OCI-LY7 (cell line): ENCODE data around the gene PKHD1. TPM values are rescaled to one million over a fixed set of nuclear protein-coding genes. Genes with fewer than 3 reads are reported as not detected.

Experiments
- BruUV-seq: library from RNA; stranded (reverse); fragments of 400-500 nt; replicated peaks from 2 replicates; lab custom pipeline; 2021; lab: Mats Ljungman, UMichigan
- CTCF ChIA-PET: fragments of 300-600 bp; sonication (Branson Sonifier 250); formaldehyde crosslinking; loops from one replicate; lab custom pipeline; 2022; ENCODE audit warnings: antibody characterized with exemption; ENCODE audit not compliant: unreplicated experiment; lab: Charles Lee
- POLR2A ChIA-PET: fragments of 300-600 bp; sonication (Branson Sonifier 250); formaldehyde crosslinking; loops from one replicate; lab custom pipeline; 2022; ENCODE audit warnings: antibody characterized with exemption; lab: Charles Lee
- DNase-seq: peaks from one replicate; pipeline ENCODE4 v3.0.0-alpha.2; 2015; ENCODE audit warnings: low spot score
- H2AFZ ChIP-seq: fragments of 200-600 bp; sonication (generic), shearing (Covaris generic); 2 replicates; pipeline ENCODE4 v1.6.1; 2014; ENCODE audit warnings: mild to moderate bottlenecking, antibody characterized with exemption, low read length, moderate library complexity
- H3K27ac ChIP-seq: fragments of 200-600 bp; sonication (generic); 2 replicates; pipeline ENCODE4 v1.5.1; 2014; ENCODE audit warnings: mixed run types, low read depth, mild to moderate bottlenecking, moderate library complexity, low read length, inconsistent platforms; ENCODE audit not compliant: poor library complexity, severe bottlenecking
- H3K36me3 ChIP-seq: fragments of 200-600 bp; sonication (generic); 2 replicates; pipeline ENCODE4 v1.6.1; 2014; ENCODE audit warnings: mild to moderate bottlenecking, antibody characterized with exemption, low read length, moderate library complexity, mixed read lengths; ENCODE audit not compliant: insufficient read depth
- H3K4me1 ChIP-seq: fragments of 200-600 bp; sonication (generic); 2 replicates; pipeline ENCODE4 v1.5.1; 2014; ENCODE audit warnings: mild to moderate bottlenecking, low read length; ENCODE audit not compliant: insufficient read depth, poor library complexity, severe bottlenecking
- H3K4me2 ChIP-seq: fragments of 200-600 bp; sonication (generic); 2 replicates; pipeline ENCODE4 v1.6.1; 2014; ENCODE audit warnings: mild to moderate bottlenecking, low read length
- H3K4me3 ChIP-seq: fragments of 200-600 bp; sonication (generic); 2 replicates; pipeline ENCODE4 v1.5.1; 2014; ENCODE audit warnings: mild to moderate bottlenecking, low read depth, low read length; ENCODE audit not compliant: poor library complexity, severe bottlenecking
- H3K79me2 ChIP-seq: fragments of 200-600 bp; sonication (generic); 2 replicates; pipeline ENCODE4 v1.6.1; 2016; ENCODE audit warnings: low read depth, mild to moderate bottlenecking, low read length, moderate library complexity, mixed read lengths; ENCODE audit not compliant: insufficient read depth
- H3K9me2 ChIP-seq: fragments of 200-600 bp; sonication (generic); 2 replicates; pipeline ENCODE4 v1.6.1; 2016; ENCODE audit warnings: mild to moderate bottlenecking, low read length, mixed read lengths; ENCODE audit not compliant: insufficient read depth
- H3K9me3 ChIP-seq: fragments of 200-600 bp; sonication (generic); 2 replicates; pipeline ENCODE4 v1.6.1; 2014; ENCODE audit warnings: mild to moderate bottlenecking, mixed run types, low read length, mixed read lengths
- H4K20me1 ChIP-seq: fragments of 200-600 bp; sonication (generic); 2 replicates; pipeline ENCODE4 v1.6.1; 2014; ENCODE audit warnings: mild to moderate bottlenecking, antibody characterized with exemption, low read length, moderate library complexity, mixed read lengths; ENCODE audit not compliant: insufficient read depth
- EZH2phosphoT487 ChIP-seq: fragments of 200-600 bp; sonication (generic); IDR thresholded peaks from 2 replicates; pipeline ENCODE4 v1.6.1; 2018; ENCODE audit warnings: low read depth, borderline replicate concordance, mild to moderate bottlenecking, mixed run types, antibody characterized with exemption, low read length, moderate library complexity, mixed read lengths
- intact Hi-C: fragments of 100-400 bp; cut with micrococcal nuclease; formaldehyde crosslinking; loops from one replicate; pipeline ENCODE4 v1.10.0; 2022; ENCODE audit not compliant: unreplicated experiment
- total RNA-seq, 2 experiments: library from RNA; depleted of rRNA in 1 of 2; stranded (reverse); fragments of >200 nt in 1 of 2; shearing (Covaris generic) in 1 of 2; gene quantifications; 2 replicates each; pipeline ENCODE4 v1.2.3, GENCODE V29; 2014 to 2022
- TF ChIP-seq, protein P1 (sequence below): fragments of 200-600 bp; sonication (generic); conservative IDR thresholded peaks from 2 replicates; pipeline ENCODE4 v1.5.1; 2014; ENCODE audit warnings: mild to moderate bottlenecking, antibody characterized with exemption, low read length, moderate library complexity, mixed read lengths

Gene PKHD1
- total RNA-seq, 2 experiments from 2014 or later = not detected

DNA sequence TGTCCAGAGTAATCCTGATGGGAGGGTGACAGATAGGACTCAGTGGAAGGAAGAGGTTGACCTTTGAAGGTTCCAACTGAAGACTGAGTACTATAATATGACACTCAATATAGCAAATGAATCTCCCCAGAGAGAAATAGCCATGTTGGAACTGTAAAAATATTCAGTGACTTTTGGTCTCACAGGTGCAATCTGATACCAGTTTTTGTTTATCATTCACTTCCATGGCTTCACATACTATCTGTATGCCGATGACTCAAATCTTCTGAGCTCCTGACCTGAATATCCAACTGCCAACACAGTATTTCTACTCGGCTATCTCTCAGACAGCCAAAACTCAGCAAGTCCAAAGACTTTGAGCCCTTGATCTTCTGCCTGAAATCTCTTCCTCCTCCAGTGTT lies 21.8 kb upstream of the PKHD1 start:
- no peaks in the 10 kb centered on the region for H4K20me1 ChIP-seq
- DNase-seq = no peak
- H3K27ac ChIP-seq = no peak overlapping the region
- no peak overlapping the region for H3K4me3 ChIP-seq
- H3K79me2 ChIP-seq = no peaks in the 10 kb centered on the region
- BruUV-seq = no TSS peak
- H3K9me3 ChIP-seq = no peaks in the 10 kb centered on the region
- H3K4me2 ChIP-seq = no peak overlapping the region
- H2AFZ ChIP-seq = no peak overlapping the region
- POLR2A ChIA-PET = no interaction called here
- no peaks in the 10 kb centered on the region for H3K9me2 ChIP-seq
- H3K4me1 ChIP-seq = no peaks in the 10 kb centered on the region
- TF ChIP-seq EZH2phosphoT487 = no peak
- TF ChIP-seq, protein P1, sequence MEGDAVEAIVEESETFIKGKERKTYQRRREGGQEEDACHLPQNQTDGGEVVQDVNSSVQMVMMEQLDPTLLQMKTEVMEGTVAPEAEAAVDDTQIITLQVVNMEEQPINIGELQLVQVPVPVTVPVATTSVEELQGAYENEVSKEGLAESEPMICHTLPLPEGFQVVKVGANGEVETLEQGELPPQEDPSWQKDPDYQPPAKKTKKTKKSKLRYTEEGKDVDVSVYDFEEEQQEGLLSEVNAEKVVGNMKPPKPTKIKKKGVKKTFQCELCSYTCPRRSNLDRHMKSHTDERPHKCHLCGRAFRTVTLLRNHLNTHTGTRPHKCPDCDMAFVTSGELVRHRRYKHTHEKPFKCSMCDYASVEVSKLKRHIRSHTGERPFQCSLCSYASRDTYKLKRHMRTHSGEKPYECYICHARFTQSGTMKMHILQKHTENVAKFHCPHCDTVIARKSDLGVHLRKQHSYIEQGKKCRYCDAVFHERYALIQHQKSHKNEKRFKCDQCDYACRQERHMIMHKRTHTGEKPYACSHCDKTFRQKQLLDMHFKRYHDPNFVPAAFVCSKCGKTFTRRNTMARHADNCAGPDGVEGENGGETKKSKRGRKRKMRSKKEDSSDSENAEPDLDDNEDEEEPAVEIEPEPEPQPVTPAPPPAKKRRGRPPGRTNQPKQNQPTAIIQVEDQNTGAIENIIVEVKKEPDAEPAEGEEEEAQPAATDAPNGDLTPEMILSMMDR = no peak
- CTCF ChIA-PET = no interaction called here
- H3K36me3 ChIP-seq = no peaks in the 10 kb centered on the region
- intact Hi-C loops = no loop called here

DNA sequence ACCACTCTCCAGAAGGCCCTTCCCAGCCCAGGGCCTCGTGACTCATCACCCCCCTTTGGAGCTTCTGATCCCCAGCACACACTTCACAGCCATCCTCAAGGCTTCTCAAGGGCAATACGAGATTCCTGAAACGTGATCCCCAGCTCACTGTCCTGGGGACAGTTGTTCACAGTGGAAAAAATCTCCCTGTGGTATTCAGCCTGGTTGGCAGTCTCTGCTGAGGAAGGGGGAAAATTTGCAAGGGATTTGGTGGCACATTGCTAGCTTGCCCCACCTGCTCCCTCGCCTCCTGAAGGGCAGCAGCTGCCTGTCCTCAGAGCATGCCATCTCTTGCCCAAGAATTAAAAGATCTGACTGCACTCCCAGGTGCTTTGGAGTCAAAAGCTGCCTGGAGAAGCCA lies 20.7 kb upstream of the PKHD1 start:
- BruUV-seq = no TSS peak
- TF ChIP-seq EZH2phosphoT487 = no peak
- TF ChIP-seq, protein P1 = no peak
- H3K27ac ChIP-seq = no peak overlapping the region
- no peaks in the 10 kb centered on the region for H3K79me2 ChIP-seq
- H4K20me1 ChIP-seq = no peaks in the 10 kb centered on the region
- no peaks in the 10 kb centered on the region for H3K9me3 ChIP-seq
- no peak for DNase-seq
- H3K4me1 ChIP-seq = no peaks in the 10 kb centered on the region
- no peak overlapping the region for H2AFZ ChIP-seq
- H3K9me2 ChIP-seq = no peaks in the 10 kb centered on the region
- no peak overlapping the region for H3K4me2 ChIP-seq
- ChIA-PET POLR2A (no interaction called here), CTCF (no interaction called here)
- H3K4me3 ChIP-seq = no peak overlapping the region
- intact Hi-C loops = no loop called here
- no peaks in the 10 kb centered on the region for H3K36me3 ChIP-seq

DNA sequence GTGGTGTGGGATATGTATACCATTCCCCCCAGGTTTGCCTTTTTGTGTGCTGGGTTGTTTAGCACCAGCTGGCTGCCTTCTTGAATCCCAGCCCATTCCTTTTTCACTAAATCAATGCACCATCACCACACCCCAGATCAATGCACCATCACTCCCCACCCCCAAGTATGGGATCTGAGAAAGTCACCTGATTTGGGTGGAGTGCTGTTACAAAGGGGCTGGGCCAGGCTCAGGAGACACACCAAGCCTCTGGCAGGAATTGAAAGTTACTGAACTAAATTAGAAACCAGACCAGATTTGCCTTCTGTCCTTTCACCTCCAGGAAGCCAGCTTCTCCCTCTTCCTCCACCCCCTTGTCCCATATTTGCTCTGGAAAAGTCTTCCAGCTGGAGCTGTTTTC lies 19.6 kb upstream of the PKHD1 start:
- no peaks in the 10 kb centered on the region for H4K20me1 ChIP-seq
- no TSS peak for BruUV-seq
- ChIA-PET CTCF (no interaction called here), POLR2A (no interaction called here)
- no peaks in the 10 kb centered on the region for H3K4me1 ChIP-seq
- H3K4me2 ChIP-seq = no peak overlapping the region
- no peaks in the 10 kb centered on the region for H3K9me2 ChIP-seq
- H3K36me3 ChIP-seq = no peaks in the 10 kb centered on the region
- no peak for DNase-seq
- no peaks in the 10 kb centered on the region for H3K9me3 ChIP-seq
- H3K79me2 ChIP-seq = no peaks in the 10 kb centered on the region
- TF ChIP-seq, protein P1 = no peak
- TF ChIP-seq EZH2phosphoT487 = no peak
- no peak overlapping the region for H2AFZ ChIP-seq
- no peak overlapping the region for H3K27ac ChIP-seq
- intact Hi-C loops = no loop called here
- H3K4me3 ChIP-seq = no peak overlapping the region
